SIG-M5 treated with dmso at 0.1 percent for 504 hours (cell line): ENCODE measurements around the gene PSMB7.

ENCODE experiments used
- DNase-seq: peaks from one replicate; lab custom pipeline; 2025; ENCODE audit not compliant: unreplicated experiment; lab: John Stamatoyannopoulos, UW

Gene PSMB7

DNA sequence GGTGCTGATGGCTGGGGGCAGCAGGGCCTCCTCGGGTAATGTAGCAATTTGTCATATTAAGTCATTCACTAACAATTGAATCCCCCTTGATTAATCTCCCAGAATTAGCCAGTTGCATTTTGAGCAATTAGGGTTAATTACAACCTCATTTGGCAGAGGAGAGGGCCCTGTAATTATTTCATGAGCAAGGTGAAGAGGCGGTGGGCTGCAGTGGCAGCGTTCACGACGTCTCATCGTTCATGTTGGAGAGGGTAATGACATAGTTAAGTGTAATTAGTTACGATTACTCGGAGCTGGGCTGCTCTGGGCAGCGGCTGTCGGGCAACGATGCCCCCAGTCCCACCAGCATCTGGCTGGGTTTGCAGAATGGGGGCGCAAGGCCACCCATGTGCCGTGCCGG, 111.5 kb downstream of the PSMB7 start:
- DNase-seq, result no peak
